GM21381 (cell line): ENCODE data around the gene QRICH2.
"Not testable (repeated sequence)": the region's sequence is repeated elsewhere in the genome, so short reads cannot be mapped to it uniquely, and the experiment has no call there.

ENCODE experiments used
- ATAC-seq: cut with Tn5 transposase; IDR thresholded peaks from one replicate; pipeline ENCODE4 v1.9.1; 2021; ENCODE audit warnings: mild to moderate bottlenecking, moderate library complexity; ENCODE audit not compliant: unreplicated experiment

The QRICH2 gene

GRCh38 chr17:76267051-76267576 lies 41.0 kb downstream of the QRICH2 start:
- no peak for ATAC-seq

GRCh38 chr17:76266244-76266938 lies 41.7 kb downstream of the QRICH2 start:
- no peak for ATAC-seq

GRCh38 chr17:76265624-76266243 lies 42.3 kb downstream of the QRICH2 start:
- no peak for ATAC-seq

GRCh38 chr17:76264755-76265623 lies 43.1 kb downstream of the QRICH2 start, which contains the start of gene UBALD2:
UBALD2 (plus strand) TSS chr17:76265348; CDS start chr17:76265506, 158 bp downstream.
- ATAC-seq, result peak; percentile 73

- no peak for ATAC-seq
Measured at GRCh38 chr17:76264425-76264754, 43.7 kb downstream of the QRICH2 start.

- ATAC-seq, result no peak
Measured at GRCh38 chr17:76263896-76264295, 44.2 kb downstream of the QRICH2 start.

- no peak for ATAC-seq
Measured at GRCh38 chr17:76262732-76263344, 45.2 kb downstream of the QRICH2 start.

- no peak for ATAC-seq
Measured at GRCh38 chr17:76261421-76262215, 46.5 kb downstream of the QRICH2 start.

GRCh38 chr17:76260669-76261068 lies 47.4 kb downstream of the QRICH2 start:
- ATAC-seq, result no peak

GRCh38 chr17:76260220-76260619 lies 47.9 kb downstream of the QRICH2 start:
- no peak for ATAC-seq

- ATAC-seq, result not testable (repeated sequence)
Measured at GRCh38 chr17:76256430-76257050, 51.5 kb downstream of the QRICH2 start.

GRCh38 chr17:76255801-76256429 lies 52.2 kb downstream of the QRICH2 start:
- ATAC-seq, result no peak

- no peak for ATAC-seq
Measured at GRCh38 chr17:76254275-76254674, 53.8 kb downstream of the QRICH2 start.

- no peak for ATAC-seq
Measured at GRCh38 chr17:76253841-76254240, 54.2 kb downstream of the QRICH2 start.

- not testable (repeated sequence) for ATAC-seq
Measured at GRCh38 chr17:76252967-76253766, 54.9 kb downstream of the QRICH2 start.

GRCh38 chr17:76252040-76252954 lies 55.8 kb downstream of the QRICH2 start:
- ATAC-seq, result peak; percentile 57

- ATAC-seq, result no peak
Measured at GRCh38 chr17:76251478-76252039, 56.5 kb downstream of the QRICH2 start.
